Measurements from ENCODE around the gene XRN1. TPM values are rescaled to one million over a fixed set of nuclear protein-coding genes. Genes with fewer than 3 reads are reported as not detected.

Gene XRN1
- total and polyA plus RNA-seq, 2 of the 8 experiments (the other 6 are each of a cell fraction or from before 2014, with no cell fraction given), result 1.9 to 17.2 TPM

- H3K4me1 ChIP-seq (replicated peaks in 1 of 4; ENCODE audit: control insufficient read depth in 3 of 4, insufficient read depth in 4 of 4, low read length in 3 of 4), result no peaks in the 10 kb centered on the region
- no peak overlapping the region for H2BK12ac ChIP-seq (ENCODE audit: low read depth, low read length)
- H4K8ac ChIP-seq (ENCODE audit: extremely low read depth, insufficient read depth, low read length), result no peak overlapping the region
- H2BK5ac ChIP-seq (ENCODE audit: low read depth, low read length), result no peak overlapping the region
- no peak for DNase-seq (ENCODE audit: low read depth in 1 of 2, low spot score in 2 of 2)
- peaks cover 2% of the 10 kb centered on the region for H3K23me2 ChIP-seq (ENCODE audit: low read depth, low read length)
- no peak overlapping the region for H2BK20ac ChIP-seq (ENCODE audit: low read length)
- peaks cover 2% of the 10 kb centered on the region; the same call in 1 of the 2 replicates for H3K79me1 ChIP-seq (ENCODE audit: low read depth, low read length)
- H3K9ac ChIP-seq (replicated peaks in 1 of 4; ENCODE audit: extremely low read depth in 1 of 4, low read depth in 3 of 4, low read length in 3 of 4), result no peak overlapping the region
- H2AK5ac ChIP-seq (ENCODE audit: low read depth, low read length), result no peak overlapping the region
- no peak overlapping the region for H3K23ac ChIP-seq (ENCODE audit: insufficient read length)
- H3K4me3 ChIP-seq (ENCODE audit: extremely low read depth in 1 of 4, insufficient read depth in 2 of 4, low read depth in 3 of 4, low read length in 4 of 4), result 0 out of 8 replicates have a peak overlapping the region, but pooled peaks of 1 of the 4 experiments have one; percentile 97
- no peak overlapping the region for H2BK120ac ChIP-seq (replicated peaks; ENCODE audit: low read depth, low read length)
- H3K79me2 ChIP-seq (ENCODE audit: control insufficient read depth in 1 of 2, insufficient read depth in 2 of 2, low read length in 2 of 2), result peaks cover 0 to 50% of the 10 kb centered on the region in 2 experiments; a peak in 2 of 4 replicates
- 92% methylated on average over 6 of the region's 6 CpGs; no CpG with 5 or more reads in 1 of the 2 experiments for WGBS, 2 experiments (ENCODE audit: extremely low coverage in 1 of 2, insufficient coverage in 1 of 2, insufficient read length in 1 of 2, insufficient replicate concordance in 2 of 2, low coverage in 1 of 2, low lambda C conversion rate in 2 of 2, missing lambda C conversion rate in 1 of 2)
- no peak overlapping the region for H3K14ac ChIP-seq (ENCODE audit: insufficient read length)
- no peak overlapping the region for H2BK15ac ChIP-seq (ENCODE audit: low read length)
- CTCF ChIA-PET (ENCODE audit: partially characterized antibody), result no interaction called here
- no peak overlapping the region for H2AFZ ChIP-seq (ENCODE audit: low read length)
- H3K56ac ChIP-seq (replicated peaks; ENCODE audit: insufficient read length, low read depth, low read length), result no peak overlapping the region
- no peaks in the 10 kb centered on the region for H3K36me3 ChIP-seq (ENCODE audit: control insufficient read depth in 2 of 4, insufficient read depth in 4 of 4, low read length in 3 of 4)
- no peaks in the 10 kb centered on the region for H3K27me3 ChIP-seq (replicated peaks in 1 of 4; ENCODE audit: control insufficient read depth in 3 of 4, extremely low read depth in 1 of 4, insufficient read depth in 3 of 4, low read length in 3 of 4)
- H3K27ac ChIP-seq (ENCODE audit: low read depth, low read length), result no peak overlapping the region
- H4K5ac ChIP-seq (ENCODE audit: insufficient read length, low read depth, low read length), result no peak overlapping the region
- H3K9me3 ChIP-seq (ENCODE audit: insufficient read depth in 2 of 2, low read depth in 1 of 2, low read length in 1 of 2), result 0 out of 4 replicates have a peak, but pooled peaks cover 0 to 2% of the 10 kb centered on the region in 2 experiments
- POLR2A ChIA-PET (ENCODE audit: partially characterized antibody), result interaction anchor here (1.1 kb wide), 1 partner anchor 8 kb away, joined by 4 read pairs; no protein-coding TSS in a partner anchor
- H3K4ac ChIP-seq (replicated peaks; ENCODE audit: insufficient read length, low read depth, low read length), result no peak overlapping the region
- no peaks in the 10 kb centered on the region for H4K20me1 ChIP-seq (replicated peaks in 1 of 2; ENCODE audit: control insufficient read depth in 1 of 2, insufficient read depth in 2 of 2, low read length in 2 of 2)
- H3K18ac ChIP-seq (ENCODE audit: extremely low read depth, low read length), result no peak overlapping the region
- H3K4me2 ChIP-seq (ENCODE audit: insufficient read depth in 1 of 2, low read depth in 2 of 2, low read length in 2 of 2), result no peak overlapping the region; a peak in 1 of 4 replicates
- H4K91ac ChIP-seq (replicated peaks; ENCODE audit: insufficient read length, low read length), result no peak overlapping the region
- FAIRE-seq, result no peak
- TF ChIP-seq SIRT6 (IDR thresholded peaks at IDR 0.05; ENCODE audit: low read length) (no peak), GTF2F1 (IDR thresholded peaks at IDR 0.05; ENCODE audit: borderline replicate concordance, low read depth, low read length) (no peak), TAF1 (IDR thresholded peaks at IDR 0.05; ENCODE audit: low read depth, low read length) (no peak), HDAC6 (IDR thresholded peaks at IDR 0.05; ENCODE audit: low read depth, low read length) (no peak), E2F6 (IDR thresholded peaks at IDR 0.05) (no peak), TEAD4 (IDR thresholded peaks at IDR 0.05; ENCODE audit: low read depth, low read length) (no peak), TAF7 (optimal IDR thresholded peaks at IDR 0.05; ENCODE audit: borderline replicate concordance, low read depth, low read length) (no peak), KDM5A (IDR thresholded peaks at IDR 0.05; ENCODE audit: low read length) (no peak), NANOG (IDR thresholded peaks at IDR 0.05; ENCODE audit: insufficient read depth, low read depth, low read length, poor library complexity, severe bottlenecking) (no peak)
These were observed 2.0 kb downstream of the XRN1 start for GRCh38 chr3:142445816-142446254.
